GM10248 (cell line): ENCODE measurements around the gene LCE1F.

Experiments
- CTCF ChIA-PET: fragments of 300-600 bp; sonication (Branson Sonifier 250); formaldehyde crosslinking; extraction: SDS; loops from one replicate; lab custom pipeline; 2021; ENCODE audit warnings: antibody characterized with exemption; lab: Yijun Ruan, JAX
- POLR2A ChIA-PET: fragments of 350-650 bp; sonication (Branson Sonifier 250); formaldehyde crosslinking; extraction: SDS; loops from one replicate; lab custom pipeline; 2020; ENCODE audit warnings: antibody characterized with exemption; lab: Yijun Ruan, JAX
- DNase-seq: peaks from one replicate; pipeline ENCODE4 v3.0.0; 2012; ENCODE audit errors: extremely low spot score
- TF ChIP-seq, protein P1 (sequence below): IDR thresholded peaks from 2 replicates; pipeline ENCODE4 v1.5.1; 2012; ENCODE audit warnings: mild to moderate bottlenecking, low read depth; ENCODE audit errors: extremely low read depth, missing control alignments, control extremely low read depth

LCE1F gene

GRCh38 chr1:152741656-152742055 lies 33.3 kb upstream of the LCE1F start:
- TF ChIP-seq, protein P1, sequence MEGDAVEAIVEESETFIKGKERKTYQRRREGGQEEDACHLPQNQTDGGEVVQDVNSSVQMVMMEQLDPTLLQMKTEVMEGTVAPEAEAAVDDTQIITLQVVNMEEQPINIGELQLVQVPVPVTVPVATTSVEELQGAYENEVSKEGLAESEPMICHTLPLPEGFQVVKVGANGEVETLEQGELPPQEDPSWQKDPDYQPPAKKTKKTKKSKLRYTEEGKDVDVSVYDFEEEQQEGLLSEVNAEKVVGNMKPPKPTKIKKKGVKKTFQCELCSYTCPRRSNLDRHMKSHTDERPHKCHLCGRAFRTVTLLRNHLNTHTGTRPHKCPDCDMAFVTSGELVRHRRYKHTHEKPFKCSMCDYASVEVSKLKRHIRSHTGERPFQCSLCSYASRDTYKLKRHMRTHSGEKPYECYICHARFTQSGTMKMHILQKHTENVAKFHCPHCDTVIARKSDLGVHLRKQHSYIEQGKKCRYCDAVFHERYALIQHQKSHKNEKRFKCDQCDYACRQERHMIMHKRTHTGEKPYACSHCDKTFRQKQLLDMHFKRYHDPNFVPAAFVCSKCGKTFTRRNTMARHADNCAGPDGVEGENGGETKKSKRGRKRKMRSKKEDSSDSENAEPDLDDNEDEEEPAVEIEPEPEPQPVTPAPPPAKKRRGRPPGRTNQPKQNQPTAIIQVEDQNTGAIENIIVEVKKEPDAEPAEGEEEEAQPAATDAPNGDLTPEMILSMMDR: no peak
- ChIA-PET CTCF (interaction anchor here (1.0 kb wide), 2 partner anchors 10 to 22 kb away, joined by 3 read pairs; a partner anchor contains a TSS), POLR2A (no interaction called here)
- no peak for DNase-seq

- ChIA-PET POLR2A (no interaction called here), CTCF (no interaction called here)
- DNase-seq: no peak
- TF ChIP-seq, protein P1: no peak
Observed at GRCh38 chr1:152743371-152744145, 31.4 kb upstream of the LCE1F start.

DNA sequence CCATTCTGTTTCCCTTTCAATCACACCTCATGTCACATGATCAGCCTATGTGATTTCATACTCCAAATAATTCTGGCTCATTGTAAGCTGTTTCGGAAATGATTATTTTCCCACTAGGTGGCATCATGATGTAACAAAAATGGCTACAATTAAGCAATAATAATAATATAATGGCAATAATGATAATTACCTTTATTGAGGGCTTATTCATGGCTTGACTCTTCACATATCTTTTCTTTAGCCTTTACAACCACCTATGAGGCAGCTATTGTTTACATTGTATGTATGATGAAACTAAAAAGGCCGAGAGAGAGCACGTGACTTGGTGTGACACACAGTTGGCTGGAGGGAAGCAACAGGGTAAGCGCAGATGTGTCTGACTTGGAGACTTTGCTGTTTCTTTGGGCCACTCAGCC lies 29.6 kb upstream of the LCE1F start:
- TF ChIP-seq, protein P1: no peak
- ChIA-PET POLR2A (no interaction called here), CTCF (interaction anchor here (1.4 to 1.6 kb wide), 2 partner anchors 15 to 104 kb away, joined by 3 read pairs; no protein-coding TSS in a partner anchor)
- DNase-seq: no peak

DNA sequence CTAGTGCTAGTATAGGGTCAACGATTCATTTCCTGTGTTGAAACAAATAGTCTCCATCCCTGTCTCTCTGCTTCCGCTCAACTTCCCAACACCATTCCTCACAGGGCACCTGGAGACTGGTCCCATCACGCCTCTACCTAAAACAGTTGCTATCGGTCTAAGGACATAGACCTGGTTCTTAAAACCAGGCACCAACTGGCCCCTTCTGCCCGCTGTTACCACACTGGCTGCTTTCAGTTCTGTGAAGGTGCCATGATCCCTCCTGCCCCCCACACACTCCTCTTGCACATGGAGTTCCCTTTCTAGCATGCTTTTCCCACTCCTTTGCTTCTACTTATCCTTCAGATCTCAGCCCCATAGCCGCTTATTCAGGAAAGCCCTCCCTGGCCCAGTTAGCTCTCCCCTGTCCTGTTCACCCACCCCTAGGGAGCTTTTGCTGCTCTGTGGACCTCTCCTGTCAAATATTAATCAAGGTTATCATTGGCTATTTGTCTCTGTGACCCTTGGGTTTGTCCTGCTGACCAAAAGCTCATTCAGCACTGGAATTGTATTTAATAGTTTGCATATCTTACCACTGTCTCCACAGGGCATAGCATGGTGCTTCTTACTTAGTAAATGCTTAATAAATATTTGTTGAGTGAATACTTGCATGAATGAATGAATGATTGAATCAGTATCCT lies 29.0 kb upstream of the LCE1F start:
- ChIA-PET POLR2A (no interaction called here), CTCF (interaction anchor here (1.4 to 1.6 kb wide), 2 partner anchors 14 to 103 kb away, joined by 3 read pairs; no protein-coding TSS in a partner anchor)
- TF ChIP-seq, protein P1: no peak
- no peak for DNase-seq

GRCh38 chr1:152747831-152748230 lies 27.1 kb upstream of the LCE1F start:
- TF ChIP-seq, protein P1: no peak
- CTCF ChIA-PET: no interaction called here

GRCh38 chr1:152752225-152752624 lies 22.7 kb upstream of the LCE1F start:
- TF ChIP-seq, protein P1: no peak
- ChIA-PET POLR2A (no interaction called here), CTCF (no interaction called here)
- no peak for DNase-seq

More at GRCh38 chr1:152747831-152748230, 27.1 kb upstream of the LCE1F start:
- DNase-seq: no peak
- POLR2A ChIA-PET: no interaction called here
